Mesothelial cell of epicardium (in vitro differentiated cells): Measurements from ENCODE around the gene PADI6. TPM values are rescaled to one million over a fixed set of nuclear protein-coding genes. Genes with fewer than 3 reads are reported as not detected.

Experiments used
- DNase-seq, 2 experiments: peaks; one replicate each; pipeline ENCODE4 v3.0.0; 2021; ENCODE audit warnings: low spot score in 2 of 2; ENCODE audit not compliant: unreplicated experiment in 2 of 2
- H3K27ac Mint-ChIP-seq: 2 replicates; pipeline ENCODE4 v1.8.0; 2021; ENCODE audit warnings: mixed read lengths
- H3K27me3 Mint-ChIP-seq: 2 replicates; pipeline ENCODE4 v1.8.0; 2021; ENCODE audit warnings: low read depth, mixed read lengths
- H3K36me3 Mint-ChIP-seq: 2 replicates; pipeline ENCODE4 v1.8.0; 2021; ENCODE audit warnings: mixed read lengths
- H3K4me1 Mint-ChIP-seq: 2 replicates; pipeline ENCODE4 v1.8.0; 2021; ENCODE audit warnings: mixed read lengths
- H3K4me3 Mint-ChIP-seq: 2 replicates; pipeline ENCODE4 v1.8.0; 2021; ENCODE audit warnings: mild to moderate bottlenecking, moderate library complexity, mixed read lengths
- H3K9me3 Mint-ChIP-seq: 2 replicates; pipeline ENCODE4 v1.8.0; 2021; ENCODE audit warnings: mixed read lengths
- CTCF ChIP-seq: fragments of 200-600 bp; sonication (generic); IDR thresholded peaks from one replicate; pipeline ENCODE4 v1.5.0; 2021; ENCODE audit warnings: antibody characterized with exemption; ENCODE audit not compliant: unreplicated experiment
- total RNA-seq: library from RNA; stranded (reverse); gene quantifications from 3 replicates; pipeline ENCODE4 v1.2.1, GENCODE V29; 2021

Gene PADI6
- total RNA-seq, 1 donor from 2014 or later = not detected

GRCh38 chr1:17420391-17420918 is 48.5 kb downstream of the PADI6 start:
- Mint-ChIP-seq H3K9me3 (no peaks in the 10 kb centered on the region), H3K4me3 (no peak overlapping the region), H3K4me1 (peaks cover 28% of the 10 kb centered on the region), H3K27me3 (no peaks in the 10 kb centered on the region), H3K36me3 (peaks cover 56% of the 10 kb centered on the region), H3K27ac (no peak overlapping the region)
- no peak for DNase-seq
- TF ChIP-seq CTCF = no peak

GRCh38 chr1:17422461-17422860 is 50.5 kb downstream of the PADI6 start:
- Mint-ChIP-seq H3K27me3 (no peaks in the 10 kb centered on the region), H3K27ac (peak overlapping the region; percentile 72), H3K4me3 (no peak overlapping the region), H3K9me3 (no peaks in the 10 kb centered on the region), H3K36me3 (peaks cover 53% of the 10 kb centered on the region), H3K4me1 (peaks cover 33% of the 10 kb centered on the region)
- no peak for DNase-seq
- TF ChIP-seq CTCF = no peak

- TF ChIP-seq CTCF = no peak
- no peaks in the 10 kb centered on the region for H3K9me3 Mint-ChIP-seq
- DNase-seq = no peak
- no peak overlapping the region for H3K4me3 Mint-ChIP-seq
- peak overlapping the region; percentile 76 for H3K27ac Mint-ChIP-seq
- H3K36me3 Mint-ChIP-seq = peaks cover 48% of the 10 kb centered on the region
- peaks cover 33% of the 10 kb centered on the region for H3K4me1 Mint-ChIP-seq
- H3K27me3 Mint-ChIP-seq = no peaks in the 10 kb centered on the region
Observed at GRCh38 chr1:17423781-17424245, 51.8 kb downstream of the PADI6 start.

GRCh38 chr1:17425806-17426600 is 54.0 kb downstream of the PADI6 start:
- DNase-seq = no peak
- Mint-ChIP-seq H3K27ac (peak overlapping the region; percentile 73), H3K36me3 (peaks cover 44% of the 10 kb centered on the region), H3K4me3 (no peak overlapping the region), H3K27me3 (no peaks in the 10 kb centered on the region), H3K9me3 (no peaks in the 10 kb centered on the region), H3K4me1 (peaks cover 33% of the 10 kb centered on the region)
- TF ChIP-seq CTCF = no peak

GRCh38 chr1:17427696-17428660 is 56.0 kb downstream of the PADI6 start:
- Mint-ChIP-seq H3K4me1 (peaks cover 29% of the 10 kb centered on the region), H3K27me3 (no peaks in the 10 kb centered on the region), H3K9me3 (no peaks in the 10 kb centered on the region), H3K36me3 (peaks cover 40% of the 10 kb centered on the region), H3K4me3 (no peak overlapping the region), H3K27ac (no peak overlapping the region)
- TF ChIP-seq CTCF = no peak
- no peak for DNase-seq
